ENCODE results near the gene CTRB1.

GRCh38 chr16:75229172-75230031 is 10.6 kb downstream of the CTRB1 start:
- TF ChIP-seq CTCF (IDR thresholded peaks at IDR 0.05) = no peak
- no peak for TF ChIP-seq POLR2A (IDR thresholded peaks at IDR 0.05)

All from thyroid gland (tissue), 4 donors.